ENCODE data around the gene NUDT21.
"Not testable (repeated sequence)": the region's sequence is repeated elsewhere in the genome, so short reads cannot be mapped to it uniquely, and the experiment has no call there.

NUDT21 gene

GRCh38 chr16:56414366-56414765 lies 36.8 kb downstream of the NUDT21 start:
- DNase-seq: no peak

- no peak for DNase-seq
Measured at GRCh38 chr16:56413381-56413780, 37.8 kb downstream of the NUDT21 start.

- DNase-seq: no peak
Measured at GRCh38 chr16:56411624-56412023, 39.5 kb downstream of the NUDT21 start.

GRCh38 chr16:56411123-56411522 lies 40.0 kb downstream of the NUDT21 start:
- DNase-seq: no peak

GRCh38 chr16:56409195-56409594 lies 41.9 kb downstream of the NUDT21 start:
- DNase-seq: no peak

- DNase-seq: no peak
Measured at GRCh38 chr16:56408379-56409098, 42.6 kb downstream of the NUDT21 start.

- no peak for DNase-seq
Measured at GRCh38 chr16:56405977-56406672, 45.0 kb downstream of the NUDT21 start.

GRCh38 chr16:56401482-56401881 lies 49.6 kb downstream of the NUDT21 start:
- DNase-seq: no peak

- no peak for DNase-seq
Measured at GRCh38 chr16:56400458-56400857, 50.7 kb downstream of the NUDT21 start.

GRCh38 chr16:56399486-56399885 lies 51.6 kb downstream of the NUDT21 start:
- DNase-seq: no peak

GRCh38 chr16:56399047-56399446 lies 52.1 kb downstream of the NUDT21 start:
- no peak for DNase-seq

GRCh38 chr16:56396724-56397123 lies 54.4 kb downstream of the NUDT21 start:
- DNase-seq: not testable (repeated sequence)

GRCh38 chr16:56389554-56389953 lies 61.6 kb downstream of the NUDT21 start:
- no peak for DNase-seq

GRCh38 chr16:56388209-56388608 lies 62.9 kb downstream of the NUDT21 start:
- no peak for DNase-seq

GRCh38 chr16:56387396-56387795 lies 63.7 kb downstream of the NUDT21 start:
- DNase-seq: no peak

GRCh38 chr16:56384074-56384721 lies 66.9 kb downstream of the NUDT21 start:
- DNase-seq: no peak

GRCh38 chr16:56382901-56383355 lies 68.2 kb downstream of the NUDT21 start:
- DNase-seq: no peak

GRCh38 chr16:56382459-56382858 lies 68.7 kb downstream of the NUDT21 start:
- DNase-seq: no peak

- not testable (repeated sequence) for DNase-seq
Measured at GRCh38 chr16:56380778-56381485, 70.2 kb downstream of the NUDT21 start.
